RWPE2 (cell line): ENCODE data around the gene CST9L.

Experiments
- ATAC-seq: fragments of 200-7000 bp; cut with Tn5 transposase; 3 replicates; pipeline ENCODE4 v1.9.1; 2021; ENCODE audit warnings: low read depth
- DNase-seq: peaks from one replicate; pipeline ENCODE4 v3.0.0-alpha.2; 2020; ENCODE audit warnings: low spot score
- H3K27ac ChIP-seq: fragments of 450-650 bp; 2 replicates; pipeline ENCODE4 v1.5.1; 2017; ENCODE audit warnings: mild to moderate bottlenecking; ENCODE audit not compliant: poor library complexity, severe bottlenecking
- H3K27me3 ChIP-seq: fragments of 250-450 bp; sonication (Bioruptor Pico); 2 replicates; pipeline ENCODE4 v1.5.1; 2021; ENCODE audit warnings: mild to moderate bottlenecking, moderate library complexity; ENCODE audit not compliant: insufficient read depth, poor library complexity, severe bottlenecking
- H3K36me3 ChIP-seq: fragments of 250-450 bp; sonication (Bioruptor Pico); 2 replicates; pipeline ENCODE4 v1.5.1; 2020; ENCODE audit warnings: low read depth, mild to moderate bottlenecking, moderate library complexity
- H3K4me1 ChIP-seq: fragments of 250-450 bp; sonication (Bioruptor Pico); 2 replicates; pipeline ENCODE4 v1.5.1; 2021; ENCODE audit warnings: mild to moderate bottlenecking, moderate library complexity; ENCODE audit not compliant: insufficient read depth, poor library complexity, severe bottlenecking
- H3K4me3 ChIP-seq: fragments of 250-450 bp; sonication (Bioruptor Pico); 2 replicates; pipeline ENCODE4 v1.5.1; 2021; ENCODE audit warnings: mild to moderate bottlenecking, moderate library complexity; ENCODE audit not compliant: severe bottlenecking
- H3K9me3 ChIP-seq: fragments of 250-450 bp; sonication (Bioruptor Pico); 2 replicates; pipeline ENCODE4 v1.5.1; 2021; ENCODE audit warnings: mild to moderate bottlenecking, moderate library complexity; ENCODE audit not compliant: severe bottlenecking
- TF ChIP-seq, protein P1 (sequence below): fragments of 450-650 bp; IDR thresholded peaks from one replicate; pipeline ENCODE4 v1.5.1; 2017; ENCODE audit warnings: mild to moderate bottlenecking, moderate library complexity; ENCODE audit not compliant: poor library complexity, severe bottlenecking

The CST9L gene

GRCh38 chr20:23528867-23529431 lies 39.3 kb downstream of the CST9L start:
- H3K4me1 ChIP-seq = no peaks in the 10 kb centered on the region
- ATAC-seq (no peak), DNase-seq (no peak)
- TF ChIP-seq, protein P1, sequence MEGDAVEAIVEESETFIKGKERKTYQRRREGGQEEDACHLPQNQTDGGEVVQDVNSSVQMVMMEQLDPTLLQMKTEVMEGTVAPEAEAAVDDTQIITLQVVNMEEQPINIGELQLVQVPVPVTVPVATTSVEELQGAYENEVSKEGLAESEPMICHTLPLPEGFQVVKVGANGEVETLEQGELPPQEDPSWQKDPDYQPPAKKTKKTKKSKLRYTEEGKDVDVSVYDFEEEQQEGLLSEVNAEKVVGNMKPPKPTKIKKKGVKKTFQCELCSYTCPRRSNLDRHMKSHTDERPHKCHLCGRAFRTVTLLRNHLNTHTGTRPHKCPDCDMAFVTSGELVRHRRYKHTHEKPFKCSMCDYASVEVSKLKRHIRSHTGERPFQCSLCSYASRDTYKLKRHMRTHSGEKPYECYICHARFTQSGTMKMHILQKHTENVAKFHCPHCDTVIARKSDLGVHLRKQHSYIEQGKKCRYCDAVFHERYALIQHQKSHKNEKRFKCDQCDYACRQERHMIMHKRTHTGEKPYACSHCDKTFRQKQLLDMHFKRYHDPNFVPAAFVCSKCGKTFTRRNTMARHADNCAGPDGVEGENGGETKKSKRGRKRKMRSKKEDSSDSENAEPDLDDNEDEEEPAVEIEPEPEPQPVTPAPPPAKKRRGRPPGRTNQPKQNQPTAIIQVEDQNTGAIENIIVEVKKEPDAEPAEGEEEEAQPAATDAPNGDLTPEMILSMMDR = no peak
- no peak overlapping the region for H3K27ac ChIP-seq
- H3K27me3 ChIP-seq = no peaks in the 10 kb centered on the region
- no peaks in the 10 kb centered on the region for H3K36me3 ChIP-seq
- peaks cover 10% of the 10 kb centered on the region for H3K9me3 ChIP-seq
- H3K4me3 ChIP-seq = no peak overlapping the region

DNA sequence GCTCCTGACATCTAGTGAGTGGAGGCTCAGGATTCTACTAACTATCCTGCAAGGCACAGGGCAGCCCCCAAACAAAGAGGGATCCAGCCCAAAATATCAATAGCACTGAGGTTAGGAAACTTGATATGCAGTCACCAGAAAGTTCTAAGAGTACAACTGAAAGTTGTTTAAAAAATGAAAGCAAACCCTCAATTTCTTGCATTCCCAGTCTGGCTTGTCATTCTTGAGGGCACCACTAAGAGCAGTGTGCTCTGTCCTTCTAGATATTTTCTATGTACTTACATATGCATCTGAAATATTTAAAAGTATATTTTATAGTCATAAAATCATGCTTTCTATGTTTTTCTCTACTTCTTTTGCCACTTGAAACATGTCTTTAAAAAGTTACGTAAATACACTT lies 41.4 kb downstream of the CST9L start:
- Histone ChIP-seq H3K36me3 (no peaks in the 10 kb centered on the region), H3K9me3 (peaks cover 10% of the 10 kb centered on the region), H3K4me3 (no peak overlapping the region), H3K4me1 (no peaks in the 10 kb centered on the region), H3K27me3 (no peaks in the 10 kb centered on the region), H3K27ac (no peak overlapping the region)
- TF ChIP-seq, protein P1 = no peak
- ATAC-seq (no peak), DNase-seq (no peak)

DNA sequence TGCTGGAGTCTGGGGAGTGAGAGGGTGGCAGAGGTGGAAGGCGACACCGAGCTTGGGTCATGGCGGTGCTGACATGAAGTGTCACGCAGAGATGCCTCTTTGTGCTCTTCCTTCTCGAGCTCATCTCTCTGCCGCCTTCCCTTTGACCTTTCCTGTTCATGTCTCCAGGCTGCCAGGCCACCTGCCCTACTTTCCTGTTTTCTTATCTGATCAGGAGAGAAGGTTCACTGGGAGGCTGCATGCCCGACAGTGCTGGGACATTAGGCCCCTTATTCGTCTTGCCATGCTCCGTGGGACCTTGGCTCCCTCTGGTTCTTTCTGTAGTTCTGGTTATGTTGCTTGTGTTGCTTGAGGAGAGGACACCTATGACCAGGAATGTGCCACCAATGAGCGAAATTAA lies 44.1 kb downstream of the CST9L start:
- H3K36me3 ChIP-seq = no peaks in the 10 kb centered on the region
- peaks cover 10% of the 10 kb centered on the region for H3K9me3 ChIP-seq
- ATAC-seq = no peak
- no peak for DNase-seq
- H3K27ac ChIP-seq = no peak overlapping the region
- no peaks in the 10 kb centered on the region for H3K4me1 ChIP-seq
- no peaks in the 10 kb centered on the region for H3K27me3 ChIP-seq
- no peak overlapping the region for H3K4me3 ChIP-seq
- TF ChIP-seq, protein P1 = no peak

DNA sequence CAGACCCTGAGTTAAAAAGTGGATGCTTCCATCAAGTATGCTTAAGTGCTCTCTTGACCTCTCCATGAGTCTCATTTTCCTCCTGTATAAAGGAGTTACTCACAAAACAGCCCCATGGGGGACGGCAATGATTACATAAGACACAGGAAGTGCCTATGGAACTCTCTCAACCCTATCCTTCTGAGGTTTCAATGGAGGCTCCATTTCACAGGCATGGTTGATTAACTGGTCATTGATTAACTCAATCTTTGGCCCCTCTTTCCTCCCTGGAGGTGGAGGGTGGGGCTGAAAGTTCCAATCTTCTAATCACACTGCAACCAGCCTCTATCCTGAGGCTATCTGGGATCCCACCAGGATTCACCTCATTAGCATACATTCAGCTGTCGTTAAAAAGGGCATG lies 48.1 kb downstream of the CST9L start:
- ATAC-seq = no peak
- TF ChIP-seq, protein P1 = no peak
- Histone ChIP-seq H3K36me3 (no peaks in the 10 kb centered on the region), H3K4me3 (no peak overlapping the region), H3K27me3 (no peaks in the 10 kb centered on the region), H3K9me3 (no peaks in the 10 kb centered on the region), H3K4me1 (no peaks in the 10 kb centered on the region), H3K27ac (no peak overlapping the region)
- DNase-seq = no peak

- Histone ChIP-seq H3K4me3 (no peak overlapping the region), H3K9me3 (no peaks in the 10 kb centered on the region), H3K4me1 (no peaks in the 10 kb centered on the region), H3K27me3 (no peaks in the 10 kb centered on the region), H3K27ac (no peak overlapping the region), H3K36me3 (no peaks in the 10 kb centered on the region)
- TF ChIP-seq, protein P1 = no peak
- ATAC-seq (no peak), DNase-seq (no peak)
These were observed 48.7 kb downstream of the CST9L start for GRCh38 chr20:23519556-23519955.
